ENCODE data around the gene ATXN10.

DNA sequence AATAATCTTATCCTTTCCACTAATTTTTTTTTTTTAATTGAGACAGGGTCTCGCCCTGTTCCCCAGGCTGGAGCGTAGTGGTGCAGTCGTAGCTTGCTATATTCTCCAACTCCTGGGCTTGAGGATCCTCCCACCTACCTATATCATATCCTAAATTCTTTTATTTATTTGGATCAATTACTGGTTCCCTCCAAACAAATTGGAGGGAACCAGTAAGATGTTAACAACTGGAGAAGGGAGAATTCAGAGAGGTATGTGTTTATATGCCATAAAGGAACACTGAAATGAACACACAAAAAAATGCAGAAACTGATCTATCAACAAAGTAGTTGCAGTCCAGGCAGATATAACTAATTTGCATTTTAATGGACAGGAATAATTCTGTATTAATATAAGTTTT lies 63.6 kb downstream of the ATXN10 start:
- no peak for TF ChIP-seq CTCF (IDR thresholded peaks at IDR 0.05; ENCODE audit: low read length)
- no peak for TF ChIP-seq EZH2 (IDR thresholded peaks at IDR 0.05; ENCODE audit: borderline replicate concordance, low read length)

All from OCI-LY1 (cell line).